Fibroblast of skin of back (primary cell): Measurements from ENCODE around the gene RFC3. TPM values are rescaled to one million over a fixed set of nuclear protein-coding genes. Genes with fewer than 3 reads are reported as not detected.
"Not testable (repeated sequence)": the region's sequence is repeated elsewhere in the genome, so short reads cannot be mapped to it uniquely, and the experiment has no call there.

Source experiments
- DNase-seq: peaks from one replicate; pipeline ENCODE4 v3.0.0-alpha.2; 2013
- polyA plus RNA-seq, 2 experiments: library from polyadenylated mRNA; unstranded; fragments of 120-200 nt; gene quantifications; one replicate each; pipeline ENCODE4 v1.2.1, GENCODE V29; 2013; ENCODE audit not compliant: insufficient read length in 2 of 2

The RFC3 gene, protein sequence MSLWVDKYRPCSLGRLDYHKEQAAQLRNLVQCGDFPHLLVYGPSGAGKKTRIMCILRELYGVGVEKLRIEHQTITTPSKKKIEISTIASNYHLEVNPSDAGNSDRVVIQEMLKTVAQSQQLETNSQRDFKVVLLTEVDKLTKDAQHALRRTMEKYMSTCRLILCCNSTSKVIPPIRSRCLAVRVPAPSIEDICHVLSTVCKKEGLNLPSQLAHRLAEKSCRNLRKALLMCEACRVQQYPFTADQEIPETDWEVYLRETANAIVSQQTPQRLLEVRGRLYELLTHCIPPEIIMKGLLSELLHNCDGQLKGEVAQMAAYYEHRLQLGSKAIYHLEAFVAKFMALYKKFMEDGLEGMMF
- 19.7 TPM for polyA plus RNA-seq (2013, experiment 1 of 2; ENCODE audit: insufficient read length)
- 3.7 TPM for polyA plus RNA-seq (2013, experiment 2 of 2; ENCODE audit: insufficient read length)

GRCh38 chr13:33817901-33818706 lies at the start of gene RFC3:
TSS of gene RFC3 (plus strand) at chr13:33818149. CDS start at chr13:33818179, 30 bp downstream.
- peak; percentile 96 for DNase-seq

- no peak for DNase-seq
Observed at GRCh38 chr13:33771296-33771695, 46.7 kb upstream of the RFC3 start.

DNA sequence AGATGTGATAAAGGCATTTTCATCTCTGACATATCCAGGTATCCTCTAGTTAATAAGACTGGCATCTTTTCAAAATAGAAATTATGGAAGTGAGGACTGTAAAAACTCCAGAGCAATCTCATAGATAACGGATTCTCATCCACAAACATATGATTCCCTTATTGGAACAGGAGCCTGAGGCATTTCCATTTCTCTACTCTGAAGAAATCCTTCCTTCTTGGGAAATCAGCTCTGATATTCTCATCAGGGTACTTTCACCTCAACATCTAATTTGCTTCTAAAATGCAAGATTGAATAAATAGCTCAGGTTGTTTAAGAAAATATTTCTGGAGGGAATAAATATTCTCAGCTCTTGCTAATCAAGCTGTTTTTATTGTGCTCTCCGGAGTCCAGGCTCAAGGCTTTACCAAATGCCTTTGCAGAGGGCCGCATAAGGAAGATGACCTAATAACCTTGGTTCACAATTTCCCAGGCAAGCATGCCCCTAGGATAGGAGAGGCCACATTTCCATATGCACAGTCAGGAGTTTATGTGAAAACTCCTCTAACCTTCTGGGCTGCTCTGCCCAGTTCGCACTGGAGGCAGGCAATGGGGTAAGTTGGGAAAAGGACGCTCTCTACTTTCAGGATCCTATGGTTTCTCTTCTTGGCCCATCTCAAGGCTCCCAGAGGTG lies 44.0 kb upstream of the RFC3 start:
- no peak for DNase-seq

GRCh38 chr13:33775339-33776108 lies 42.4 kb upstream of the RFC3 start:
- no peak for DNase-seq

DNA sequence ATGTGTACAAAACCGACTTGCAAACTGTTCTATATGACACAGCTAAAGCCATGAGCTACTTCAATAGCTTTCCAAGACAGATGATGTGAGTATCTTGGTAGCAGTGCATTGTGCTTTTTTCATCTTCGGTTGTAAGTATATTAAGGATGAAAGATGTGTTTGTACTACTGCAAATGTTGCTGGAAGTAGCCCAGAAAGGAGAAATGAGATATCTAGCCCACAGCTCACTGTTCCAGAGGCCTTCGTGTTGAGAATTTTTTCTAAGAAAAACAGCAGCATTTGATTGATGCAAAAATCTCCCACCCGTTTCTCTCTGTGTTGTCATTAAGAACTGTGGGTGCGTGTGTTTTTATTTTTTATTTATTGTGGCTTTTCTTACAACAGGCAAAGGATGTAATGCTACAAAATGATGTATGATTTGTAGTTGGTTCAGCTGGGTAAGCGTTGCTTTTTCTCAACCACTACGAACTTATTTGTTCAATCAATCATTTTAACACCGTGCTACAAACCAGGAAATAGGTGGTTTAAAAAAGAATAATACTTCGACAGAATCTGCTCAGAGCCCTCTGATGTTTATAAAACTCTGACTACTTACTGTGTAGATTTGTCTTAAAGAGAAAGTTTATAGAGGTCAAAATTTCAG lies 41.6 kb upstream of the RFC3 start:
- no peak for DNase-seq

DNA sequence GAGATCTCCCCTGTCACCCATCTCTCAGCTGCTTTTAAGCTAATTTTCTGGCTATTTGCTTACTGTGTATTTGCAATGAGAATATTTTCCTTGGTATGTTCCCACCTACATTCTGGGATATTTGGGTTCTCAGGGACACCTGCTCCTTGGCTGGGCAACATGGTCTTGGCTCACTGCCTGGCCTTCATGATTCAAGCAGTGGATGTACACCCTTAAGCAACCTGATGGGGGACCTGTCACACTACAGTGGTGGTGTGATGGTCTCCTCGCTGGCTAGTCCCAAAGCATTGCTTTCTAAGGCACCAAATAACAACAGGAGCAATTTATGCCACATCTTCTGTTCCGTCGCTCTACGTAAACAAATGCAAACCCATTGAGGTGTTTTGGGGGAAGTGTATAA lies 35.3 kb upstream of the RFC3 start:
- no peak for DNase-seq

GRCh38 chr13:33783212-33783611 lies 34.7 kb upstream of the RFC3 start:
- DNase-seq = not testable (repeated sequence)

DNA sequence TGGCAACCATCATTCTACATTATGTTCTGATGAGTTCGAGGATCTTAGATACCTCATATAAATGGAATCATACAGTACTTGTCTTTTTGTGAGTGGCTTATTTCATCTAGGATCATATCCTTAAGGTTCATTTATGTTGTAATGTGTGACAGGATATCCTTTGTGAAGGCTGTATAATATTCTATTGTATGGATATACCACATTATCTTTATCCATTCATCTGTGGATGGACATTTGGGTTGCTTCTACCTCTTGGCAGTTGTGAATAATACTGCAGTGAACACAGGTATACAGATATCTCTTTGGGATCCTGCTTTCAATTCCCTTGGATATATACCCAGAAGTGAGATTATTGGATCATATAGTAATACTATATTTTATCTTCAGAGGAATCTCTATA lies 33.2 kb upstream of the RFC3 start:
- no peak for DNase-seq

GRCh38 chr13:33785384-33785783 lies 32.6 kb upstream of the RFC3 start:
- no peak for DNase-seq

DNA sequence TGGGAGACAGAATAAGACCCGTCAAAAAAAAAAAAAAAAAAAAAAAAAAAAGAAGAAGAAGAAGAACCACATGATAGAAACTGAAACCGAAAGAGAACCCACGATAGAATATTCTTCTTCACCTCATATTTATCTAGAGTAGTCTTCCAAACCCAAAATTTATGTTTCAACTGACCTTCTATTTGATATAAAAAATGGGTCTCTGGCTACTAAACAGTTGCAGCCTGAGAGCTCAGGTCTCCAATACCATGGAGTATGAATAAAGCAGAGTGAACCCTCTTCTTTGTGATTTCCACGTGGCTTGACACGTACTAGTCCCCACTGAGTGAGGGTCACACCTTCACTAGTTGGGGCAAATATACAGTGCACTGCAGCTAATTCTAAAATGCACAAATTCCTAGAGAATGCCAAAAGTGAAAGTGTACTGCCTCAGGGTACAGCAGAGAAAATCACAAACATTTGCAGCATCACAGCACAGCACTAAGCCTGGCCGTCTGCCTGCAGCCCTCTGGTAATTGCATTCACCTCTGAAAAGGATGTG lies 30.8 kb upstream of the RFC3 start:
- DNase-seq = peak; percentile 4

DNA sequence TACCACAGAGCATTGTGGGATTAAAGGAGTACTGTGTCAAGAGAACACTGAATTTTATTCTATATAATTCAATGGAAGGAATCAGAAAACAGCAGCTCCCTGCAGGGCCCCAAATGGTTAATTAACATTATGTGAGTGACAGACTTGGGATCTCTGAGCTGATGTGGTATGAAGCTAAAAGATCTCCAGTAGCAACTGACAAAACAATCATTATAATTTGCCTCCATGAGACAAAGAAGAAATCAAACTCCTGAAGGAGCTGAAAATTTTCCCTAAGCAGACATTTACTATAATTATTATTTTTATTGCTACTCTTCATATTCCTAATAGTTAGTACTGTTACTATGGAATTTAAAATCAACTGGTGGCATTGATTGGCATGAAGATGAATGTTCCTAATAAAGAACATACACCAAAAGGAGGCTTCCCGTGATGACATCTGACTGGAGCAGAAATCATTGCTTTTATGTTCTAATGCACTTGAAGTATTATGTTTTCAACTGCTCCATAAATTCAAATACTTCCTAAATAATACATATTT lies 28.8 kb upstream of the RFC3 start:
- no peak for DNase-seq

DNA sequence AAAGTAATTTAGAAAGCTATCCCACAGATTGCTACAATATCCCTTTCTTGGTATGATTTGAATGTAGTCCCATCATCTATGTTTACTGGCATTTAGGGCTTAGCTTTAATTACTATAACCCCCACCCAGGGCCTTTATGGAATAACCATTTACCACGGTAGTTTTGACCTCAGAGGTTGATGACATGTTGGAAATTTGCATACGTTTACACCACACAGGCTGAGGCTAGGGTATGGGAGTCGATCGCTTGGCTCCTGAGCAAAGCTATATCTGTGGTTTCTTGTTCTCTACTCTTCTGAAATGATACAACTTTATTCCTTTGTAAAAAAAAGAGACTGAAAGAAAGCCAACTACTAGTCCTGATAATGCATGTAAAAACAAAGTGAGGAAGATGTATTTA lies 28.2 kb upstream of the RFC3 start:
- DNase-seq = no peak

DNA sequence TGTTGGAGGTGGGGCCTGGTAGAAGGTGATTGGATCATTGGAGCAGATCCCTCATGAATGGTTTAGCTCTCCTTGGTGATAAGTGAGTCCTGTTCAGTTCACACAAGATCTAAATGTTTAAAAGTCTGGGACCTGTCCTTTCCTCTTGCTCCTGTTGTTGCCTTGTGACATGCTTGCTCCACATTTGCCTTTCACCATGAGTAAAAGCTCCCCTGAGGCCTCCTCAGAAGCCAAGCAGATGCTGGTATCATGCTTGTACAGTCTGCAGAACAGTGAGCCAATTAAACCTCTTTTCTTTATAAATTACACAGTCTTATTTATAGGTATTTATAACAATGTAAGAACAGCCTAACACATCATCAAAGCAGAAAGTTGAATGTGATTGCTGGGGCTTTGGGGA lies 24.2 kb upstream of the RFC3 start:
- no peak for DNase-seq

DNA sequence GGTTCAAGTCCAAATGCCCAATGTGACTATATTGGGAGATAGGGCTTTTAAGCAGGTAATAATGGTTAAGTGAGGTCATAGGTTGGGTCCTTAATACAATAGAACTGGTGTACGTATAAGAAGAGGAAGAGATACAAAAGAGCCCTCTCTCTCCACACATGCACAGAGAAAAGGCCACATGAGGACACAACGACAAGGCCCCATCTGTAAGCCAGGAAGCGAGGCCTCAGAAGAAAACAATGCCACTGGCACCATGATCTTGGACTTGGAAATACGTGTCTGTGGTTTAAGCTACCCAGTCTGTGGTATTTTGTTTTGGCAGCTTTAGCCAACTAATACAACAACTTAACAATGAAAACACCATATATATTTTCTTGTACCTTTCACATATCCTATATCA lies 23.4 kb upstream of the RFC3 start:
- no peak for DNase-seq

- DNase-seq = no peak
Observed at GRCh38 chr13:33796095-33796494, 21.9 kb upstream of the RFC3 start.

DNA sequence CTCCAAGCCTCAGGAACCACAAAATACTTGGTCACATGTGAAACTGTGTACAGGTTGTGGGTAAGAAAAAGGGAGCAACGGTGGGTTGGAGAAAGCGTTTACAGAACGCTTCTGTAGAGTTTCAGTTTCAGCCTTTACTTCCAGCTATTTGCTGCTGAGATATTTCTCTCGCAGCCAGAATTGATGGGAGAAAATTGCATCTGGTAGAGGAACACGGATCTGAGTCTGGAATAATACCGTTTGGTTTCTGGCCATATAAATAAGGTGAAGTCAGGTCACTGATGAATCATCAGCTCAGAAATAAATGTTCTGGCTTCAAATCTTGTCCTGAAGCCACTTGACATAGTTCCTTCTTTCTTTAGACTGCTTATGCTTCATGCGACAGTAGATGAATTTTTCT lies 20.3 kb upstream of the RFC3 start:
- no peak for DNase-seq

DNA sequence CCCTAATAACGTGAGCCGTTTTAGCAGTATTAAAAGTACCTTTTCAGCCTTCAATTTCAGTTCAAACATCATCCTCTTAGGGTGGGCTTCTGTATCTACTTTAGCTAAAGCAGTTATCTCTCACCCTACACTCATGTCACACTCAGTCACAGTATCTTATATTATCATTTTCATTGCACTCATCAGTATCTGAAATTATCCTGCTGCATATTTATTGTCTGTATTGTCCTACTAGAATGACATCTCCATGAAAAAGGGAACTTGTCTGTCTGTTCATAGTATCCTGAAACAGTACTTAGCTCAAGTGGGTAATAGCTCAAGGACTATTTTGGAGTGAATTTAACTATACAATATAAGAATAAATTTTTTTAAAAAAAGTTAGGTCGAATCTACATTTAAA lies 19.9 kb upstream of the RFC3 start:
- no peak for DNase-seq

DNA sequence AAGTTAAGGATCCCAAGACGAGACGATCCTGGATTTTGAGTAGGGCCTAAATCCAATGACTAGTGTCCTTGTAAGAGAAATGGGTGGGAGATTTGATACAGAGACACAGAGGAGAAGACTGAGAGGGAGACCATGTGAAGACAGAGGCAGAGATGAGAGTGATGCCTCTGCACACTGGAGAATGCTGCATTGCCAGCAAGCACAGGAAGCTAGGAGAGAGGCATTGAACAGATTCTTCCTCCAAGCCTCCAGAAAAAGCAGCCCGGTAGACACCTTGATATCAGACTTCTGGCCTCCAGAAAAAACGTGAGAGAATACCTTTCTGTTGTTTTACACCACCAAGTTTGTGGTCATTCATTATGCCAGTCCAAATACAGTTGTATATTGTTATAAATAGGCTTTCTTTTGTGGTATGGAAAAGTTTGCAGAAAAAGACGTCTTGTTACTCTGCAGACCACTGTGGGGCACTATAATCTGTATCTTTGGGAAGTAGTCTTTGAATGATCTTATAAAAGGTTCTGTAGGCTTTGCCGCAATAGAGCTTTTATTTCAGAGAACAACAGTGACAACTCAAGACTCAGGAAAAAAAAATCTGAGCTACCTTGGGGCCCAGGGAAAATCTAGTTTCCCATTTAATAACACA lies 17.9 kb upstream of the RFC3 start:
- DNase-seq = peak; percentile 22

GRCh38 chr13:33800646-33801186 lies 17.2 kb upstream of the RFC3 start:
- no peak for DNase-seq

GRCh38 chr13:33806470-33807248 lies 11.3 kb upstream of the RFC3 start:
- DNase-seq = no peak
